ENCODE measurements around the gene EOLA2.
"Not testable (repeated sequence)": the region's sequence is repeated elsewhere in the genome, so short reads cannot be mapped to it uniquely, and the experiment has no call there.

Gene EOLA2

GRCh38 chrX:149948016-149948415, 9.7 kb upstream of the EOLA2 start:
- Histone ChIP-seq H3K36me3 (ENCODE audit: control insufficient read depth, insufficient read depth, low read length) (peaks cover 19% of the 10 kb centered on the region), H3K9me3 (ENCODE audit: control insufficient read depth, low read length) (no peaks in the 10 kb centered on the region), H3K27ac (ENCODE audit: low read depth, low read length, severe bottlenecking) (no peak overlapping the region), H3K4me1 (ENCODE audit: control insufficient read depth, insufficient read depth, low read length, poor library complexity, severe bottlenecking) (peaks cover 6% of the 10 kb centered on the region), H3K4me3 (ENCODE audit: extremely low read depth, insufficient read depth, low read length, poor library complexity, severe bottlenecking) (no peak overlapping the region)
- WGBS, 2 experiments (ENCODE audit: insufficient coverage in 2 of 2): 60% methylated on average over 2 of the region's 3 CpGs; no CpG with 5 or more reads in 1 of the 2 experiments

- H3K27ac ChIP-seq (ENCODE audit: low read depth, low read length, severe bottlenecking); H3K4me1 ChIP-seq (ENCODE audit: control insufficient read depth, insufficient read depth, low read length, poor library complexity, severe bottlenecking); H3K4me3 ChIP-seq (ENCODE audit: extremely low read depth, insufficient read depth, low read length, poor library complexity, severe bottlenecking); H3K9me3 ChIP-seq (ENCODE audit: control insufficient read depth, low read length): not testable (repeated sequence)
- H3K36me3 ChIP-seq (ENCODE audit: control insufficient read depth, insufficient read depth, low read length): peaks cover 19% of the 10 kb centered on the region
- no CpG with 5 or more reads among the region's 3 CpGs for WGBS, 2 experiments (ENCODE audit: insufficient coverage in 2 of 2)
Measured at GRCh38 chrX:149946932-149947331, 8.6 kb upstream of the EOLA2 start.

DNA sequence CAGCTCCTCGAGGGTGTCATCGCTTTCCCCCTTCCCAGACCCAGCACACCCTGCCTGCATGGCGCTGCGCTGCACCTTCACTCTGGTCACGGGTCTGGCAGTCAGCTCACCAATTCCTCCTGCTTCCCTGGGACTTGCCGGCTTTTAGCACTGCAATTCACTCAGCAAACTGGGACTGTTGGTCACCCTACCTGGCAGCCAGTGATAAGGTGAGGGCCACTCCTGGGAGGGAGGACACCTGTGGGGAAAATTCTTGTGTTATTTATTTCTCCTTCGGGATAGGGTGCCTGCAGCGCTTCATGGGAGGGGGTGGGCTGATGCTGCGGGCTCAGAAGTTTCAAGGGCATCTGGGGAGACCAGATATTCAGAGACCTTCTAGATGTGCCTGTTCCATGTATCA, 7.5 kb upstream of the EOLA2 start:
- H3K4me1 ChIP-seq (ENCODE audit: control insufficient read depth, insufficient read depth, low read length, poor library complexity, severe bottlenecking); H3K27ac ChIP-seq (ENCODE audit: low read depth, low read length, severe bottlenecking); H3K4me3 ChIP-seq (ENCODE audit: extremely low read depth, insufficient read depth, low read length, poor library complexity, severe bottlenecking); H3K9me3 ChIP-seq (ENCODE audit: control insufficient read depth, low read length): not testable (repeated sequence)
- peaks cover 19% of the 10 kb centered on the region for H3K36me3 ChIP-seq (ENCODE audit: control insufficient read depth, insufficient read depth, low read length)
- WGBS, 2 experiments (ENCODE audit: insufficient coverage in 2 of 2): no CpG with 5 or more reads among the region's 9 CpGs

GRCh38 chrX:149945087-149945670, 6.9 kb upstream of the EOLA2 start:
- WGBS, 2 experiments (ENCODE audit: insufficient coverage in 2 of 2): 97 to 100% methylated on average over 1 to 6 of the region's 11 CpGs
- H3K4me1 ChIP-seq (ENCODE audit: control insufficient read depth, insufficient read depth, low read length, poor library complexity, severe bottlenecking); H3K4me3 ChIP-seq (ENCODE audit: extremely low read depth, insufficient read depth, low read length, poor library complexity, severe bottlenecking); H3K9me3 ChIP-seq (ENCODE audit: control insufficient read depth, low read length); H3K27ac ChIP-seq (ENCODE audit: low read depth, low read length, severe bottlenecking): not testable (repeated sequence)
- peaks cover 19% of the 10 kb centered on the region for H3K36me3 ChIP-seq (ENCODE audit: control insufficient read depth, insufficient read depth, low read length)

DNA sequence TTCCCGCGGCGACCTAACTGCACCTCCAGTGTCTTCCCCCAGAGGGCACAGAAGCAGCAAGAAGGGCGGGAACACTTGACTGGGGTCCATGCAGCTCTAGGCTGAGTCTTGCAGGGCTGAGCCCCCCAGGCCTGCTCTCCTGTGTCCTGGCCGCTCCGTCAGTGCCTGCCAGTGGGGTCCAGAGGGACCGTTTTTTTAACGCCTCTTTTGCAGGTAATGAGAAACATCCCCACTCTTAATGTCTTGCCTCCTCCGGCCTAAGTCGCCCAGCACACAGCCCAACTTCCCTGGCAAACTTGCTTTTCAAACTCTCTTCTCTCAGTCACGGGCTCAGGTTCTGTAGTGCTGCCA, 2.4 kb upstream of the EOLA2 start:
- 4 to 10% methylated on average over 4 to 6 of the region's 11 CpGs for WGBS, 2 experiments (ENCODE audit: insufficient coverage in 2 of 2)
- not testable (repeated sequence) for H3K4me1 ChIP-seq (ENCODE audit: control insufficient read depth, insufficient read depth, low read length, poor library complexity, severe bottlenecking); H3K9me3 ChIP-seq (ENCODE audit: control insufficient read depth, low read length); H3K4me3 ChIP-seq (ENCODE audit: extremely low read depth, insufficient read depth, low read length, poor library complexity, severe bottlenecking); H3K36me3 ChIP-seq (ENCODE audit: control insufficient read depth, insufficient read depth, low read length); H3K27ac ChIP-seq (ENCODE audit: low read depth, low read length, severe bottlenecking)

- Histone ChIP-seq H3K27ac (ENCODE audit: low read depth, low read length, severe bottlenecking) (peak overlapping the region; percentile 94), H3K36me3 (ENCODE audit: control insufficient read depth, insufficient read depth, low read length) (no peaks in the 10 kb centered on the region), H3K4me1 (ENCODE audit: control insufficient read depth, insufficient read depth, low read length, poor library complexity, severe bottlenecking) (no peaks in the 10 kb centered on the region), H3K4me3 (ENCODE audit: extremely low read depth, insufficient read depth, low read length, poor library complexity, severe bottlenecking) (peak overlapping the region; percentile 46), H3K9me3 (ENCODE audit: control insufficient read depth, low read length) (no peaks in the 10 kb centered on the region)
- 0% methylated on average over 7 to 11 of the region's 27 CpGs for WGBS, 2 experiments (ENCODE audit: insufficient coverage in 2 of 2)
Measured at GRCh38 chrX:149939905-149940673, 1.8 kb upstream of the EOLA2 start.

DNA sequence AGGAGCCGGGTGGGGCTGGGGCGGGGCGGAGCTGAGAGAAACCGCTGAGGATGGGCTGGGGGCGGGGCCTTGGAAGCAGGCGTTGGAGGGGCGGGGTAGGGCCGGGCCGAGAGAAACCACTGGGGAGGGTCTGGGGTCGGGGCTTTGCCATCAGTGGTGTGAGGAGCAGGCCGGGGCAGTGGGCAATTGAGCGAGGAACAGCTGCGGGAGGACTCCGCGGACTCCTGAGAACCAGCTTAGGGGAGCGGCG, 1.3 kb upstream of the EOLA2 start:
- Histone ChIP-seq H3K36me3 (ENCODE audit: control insufficient read depth, insufficient read depth, low read length) (no peaks in the 10 kb centered on the region), H3K9me3 (ENCODE audit: control insufficient read depth, low read length) (no peaks in the 10 kb centered on the region), H3K27ac (ENCODE audit: low read depth, low read length, severe bottlenecking) (peak overlapping the region; percentile 94), H3K4me3 (ENCODE audit: extremely low read depth, insufficient read depth, low read length, poor library complexity, severe bottlenecking) (peak overlapping the region; percentile 46), H3K4me1 (ENCODE audit: control insufficient read depth, insufficient read depth, low read length, poor library complexity, severe bottlenecking) (no peaks in the 10 kb centered on the region)
- 0% methylated on average over 2 to 3 of the region's 17 CpGs for WGBS, 2 experiments (ENCODE audit: insufficient coverage in 2 of 2)

DNA sequence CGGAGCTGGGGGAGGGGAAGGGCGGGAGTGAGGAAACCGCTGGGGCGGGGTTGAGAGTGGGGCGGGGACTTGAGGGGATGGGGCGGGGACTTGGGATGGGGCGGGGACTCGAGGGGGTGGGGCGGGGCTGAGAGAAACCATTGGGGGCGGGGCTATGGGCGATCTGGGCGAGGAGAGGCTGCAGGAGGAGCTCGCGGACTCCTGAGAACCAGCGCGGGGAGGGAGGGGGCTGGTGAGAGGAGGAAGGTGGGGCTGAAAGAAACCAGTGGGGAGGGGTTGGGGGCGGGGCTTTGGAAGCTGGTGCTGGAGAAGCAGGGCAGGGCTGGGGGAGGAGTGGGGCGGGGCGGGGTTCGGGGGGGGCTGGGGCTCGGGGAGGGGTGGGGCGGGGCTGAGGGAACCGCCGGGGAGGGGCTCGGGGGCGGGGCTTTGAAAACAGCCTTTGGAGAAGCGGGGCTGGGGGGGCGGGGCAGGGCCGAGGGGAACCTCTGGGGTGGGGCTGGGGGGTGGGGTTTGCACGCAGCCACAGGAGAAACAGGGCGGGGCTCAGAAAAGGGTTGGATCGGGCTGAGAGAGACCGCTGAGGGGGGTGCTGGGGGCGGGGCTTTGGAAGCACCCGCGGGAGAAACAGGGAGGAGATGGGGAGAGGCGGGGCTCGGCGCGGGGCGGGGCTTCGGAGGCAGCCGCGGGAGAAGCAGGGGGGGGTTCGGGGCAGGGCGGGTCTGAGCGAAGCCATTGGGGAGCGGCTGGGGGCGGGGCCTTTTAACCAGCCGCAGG, 777 bp upstream of the EOLA2 start:
- Histone ChIP-seq H3K27ac (ENCODE audit: low read depth, low read length, severe bottlenecking) (peak overlapping the region; percentile 97), H3K36me3 (ENCODE audit: control insufficient read depth, insufficient read depth, low read length) (no peaks in the 10 kb centered on the region), H3K4me3 (ENCODE audit: extremely low read depth, insufficient read depth, low read length, poor library complexity, severe bottlenecking) (peak overlapping the region; percentile 62), H3K9me3 (ENCODE audit: control insufficient read depth, low read length) (no peaks in the 10 kb centered on the region), H3K4me1 (ENCODE audit: control insufficient read depth, insufficient read depth, low read length, poor library complexity, severe bottlenecking) (no peaks in the 10 kb centered on the region)
- 0% methylated on average over 3 of the region's 50 CpGs; no CpG with 5 or more reads in 1 of the 2 experiments for WGBS, 2 experiments (ENCODE audit: insufficient coverage in 2 of 2)

DNA sequence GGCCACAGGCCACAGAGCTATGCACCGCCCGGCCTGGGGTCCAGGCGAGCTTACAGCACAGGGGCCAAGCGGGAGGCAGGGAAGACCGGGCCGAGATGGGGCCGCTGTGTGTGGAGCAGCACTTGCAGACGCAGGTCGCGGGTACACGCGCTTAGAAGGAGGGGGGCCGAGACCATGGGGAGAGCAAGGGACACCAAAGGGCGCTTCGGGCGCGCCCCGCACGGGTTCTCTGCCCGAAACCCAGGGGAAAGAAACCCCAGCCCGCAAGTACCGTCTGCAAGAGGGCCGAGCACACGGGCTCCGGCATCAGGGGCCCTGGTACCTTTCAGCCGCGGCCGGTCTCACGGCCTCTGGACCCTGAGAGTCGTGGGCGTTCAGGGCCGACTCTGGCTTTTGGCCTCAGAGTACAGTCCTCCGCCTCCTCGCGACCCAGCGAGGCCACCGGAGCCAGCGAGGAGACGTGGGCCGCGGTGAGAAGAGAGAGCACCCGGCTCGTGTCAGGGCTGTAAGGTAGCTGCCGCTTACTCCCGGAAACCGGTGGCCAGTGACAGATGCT, 342 bp downstream of the EOLA2 start:
- Histone ChIP-seq H3K4me1 (ENCODE audit: control insufficient read depth, insufficient read depth, low read length, poor library complexity, severe bottlenecking) (no peaks in the 10 kb centered on the region), H3K9me3 (ENCODE audit: control insufficient read depth, low read length) (no peaks in the 10 kb centered on the region), H3K27ac (ENCODE audit: low read depth, low read length, severe bottlenecking) (peak overlapping the region; percentile 97), H3K36me3 (ENCODE audit: control insufficient read depth, insufficient read depth, low read length) (no peaks in the 10 kb centered on the region), H3K4me3 (ENCODE audit: extremely low read depth, insufficient read depth, low read length, poor library complexity, severe bottlenecking) (peak overlapping the region; percentile 62)
- WGBS, 2 experiments (ENCODE audit: insufficient coverage in 2 of 2): 1% methylated on average over 20 to 28 of the region's 46 CpGs

DNA sequence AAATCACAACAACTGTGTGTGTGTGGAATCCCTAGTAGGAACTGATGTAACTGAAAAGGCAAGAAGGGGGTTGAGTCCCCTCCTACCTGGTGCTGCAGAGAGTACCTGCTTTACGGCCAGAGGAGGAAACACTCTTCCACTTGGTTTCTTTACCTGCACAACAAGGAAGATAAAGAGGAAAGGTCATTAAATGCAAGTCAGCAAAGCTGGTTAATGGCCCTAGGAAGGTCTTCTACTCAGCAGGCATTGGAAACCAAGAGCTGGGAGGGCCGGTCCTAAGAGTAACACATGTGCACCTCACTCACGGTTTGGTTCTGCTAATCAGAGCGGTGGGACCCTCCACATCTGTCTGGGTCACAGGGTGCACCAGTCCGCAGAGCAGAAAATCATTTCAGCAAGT, 963 bp downstream of the EOLA2 start:
- not testable (repeated sequence) for H3K9me3 ChIP-seq (ENCODE audit: control insufficient read depth, low read length); H3K36me3 ChIP-seq (ENCODE audit: control insufficient read depth, insufficient read depth, low read length); H3K4me1 ChIP-seq (ENCODE audit: control insufficient read depth, insufficient read depth, low read length, poor library complexity, severe bottlenecking)
- 43 to 74% methylated on average over 3 to 4 of the region's 5 CpGs for WGBS, 2 experiments (ENCODE audit: insufficient coverage in 2 of 2)
- peak overlapping the region; percentile 62 for H3K4me3 ChIP-seq (ENCODE audit: extremely low read depth, insufficient read depth, low read length, poor library complexity, severe bottlenecking)
- peak overlapping the region; percentile 97 for H3K27ac ChIP-seq (ENCODE audit: low read depth, low read length, severe bottlenecking)

DNA sequence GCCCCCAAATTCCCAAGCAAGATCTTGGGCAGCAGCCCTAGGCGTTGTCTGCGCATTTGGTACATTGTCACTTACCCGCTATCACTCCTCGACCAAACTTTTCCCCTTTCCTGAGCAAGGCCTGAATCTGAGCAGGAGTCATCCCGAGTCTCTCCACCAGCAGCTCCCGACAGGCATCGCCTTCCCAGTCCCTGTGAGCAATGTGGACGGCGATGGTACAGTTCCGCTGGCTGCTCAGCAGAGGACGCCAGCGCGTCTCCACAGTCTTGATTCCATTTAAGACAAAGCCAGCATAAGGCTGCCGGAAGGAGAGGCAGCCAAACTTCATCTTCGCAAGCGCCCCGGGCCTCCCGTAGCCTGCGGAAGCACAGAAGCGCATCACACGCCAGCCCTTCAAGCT, 4.7 kb downstream of the EOLA2 start:
- not testable (repeated sequence) for H3K4me1 ChIP-seq (ENCODE audit: control insufficient read depth, insufficient read depth, low read length, poor library complexity, severe bottlenecking)
- WGBS, 2 experiments (ENCODE audit: insufficient coverage in 2 of 2): 88% methylated on average over 4 of the region's 21 CpGs; no CpG with 5 or more reads in 1 of the 2 experiments

More for the DNA sequence above, 4.7 kb downstream of the EOLA2 start:
- H3K9me3 ChIP-seq (ENCODE audit: control insufficient read depth, low read length); H3K27ac ChIP-seq (ENCODE audit: low read depth, low read length, severe bottlenecking); H3K36me3 ChIP-seq (ENCODE audit: control insufficient read depth, insufficient read depth, low read length); H3K4me3 ChIP-seq (ENCODE audit: extremely low read depth, insufficient read depth, low read length, poor library complexity, severe bottlenecking): not testable (repeated sequence)
